Fibroblast of skin of abdomen (primary cell): ENCODE results near the gene RPN2.
A peak's percentile ranks its signal among the peaks of the same experiment; 100 is the strongest.

ENCODE experiments used
- DNase-seq: peaks from one replicate; pipeline ENCODE4 v3.0.0-alpha.2; 2013

Gene RPN2

GRCh38 chr20:37270576-37271420, 91.7 kb downstream of the RPN2 start:
- no peak for DNase-seq

- no peak for DNase-seq
Observed at GRCh38 chr20:37271421-37271768, 92.3 kb downstream of the RPN2 start.

DNA sequence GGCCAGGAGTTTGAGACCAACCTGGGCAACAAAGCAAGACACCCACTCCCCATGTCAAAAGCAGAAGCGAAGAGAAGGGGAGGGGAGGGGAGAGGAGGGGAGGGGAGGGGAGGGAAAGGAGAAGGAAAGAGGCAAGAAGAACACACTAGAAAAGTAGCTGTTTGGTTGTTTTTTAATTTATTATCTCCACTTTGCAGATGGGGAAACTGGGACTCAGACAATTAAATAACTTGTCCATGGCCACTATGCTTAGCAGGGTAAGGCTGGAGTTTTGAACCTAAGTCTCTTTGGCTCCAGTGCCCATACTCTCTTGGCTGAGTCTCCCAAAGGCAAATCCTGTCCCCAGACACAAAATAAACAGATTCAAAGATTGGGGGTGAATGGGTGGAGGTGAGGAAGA, 94.9 kb downstream of the RPN2 start:
- DNase-seq, result no peak

- no peak for DNase-seq
Observed at GRCh38 chr20:37274851-37275524, 95.9 kb downstream of the RPN2 start.

- DNase-seq, result peak; percentile 75
Observed at GRCh38 chr20:37276494-37277252, 97.5 kb downstream of the RPN2 start.

GRCh38 chr20:37277253-37277593, 98.1 kb downstream of the RPN2 start:
- DNase-seq, result no peak

GRCh38 chr20:37278966-37279590, 99.9 kb downstream of the RPN2 start:
- peak; percentile 47 for DNase-seq

- no peak for DNase-seq
Observed at GRCh38 chr20:37279820-37280219, 100.7 kb downstream of the RPN2 start.

- DNase-seq, result no peak
Observed at GRCh38 chr20:37280403-37280802, 101.3 kb downstream of the RPN2 start.

GRCh38 chr20:37282556-37282955, 103.4 kb downstream of the RPN2 start:
- DNase-seq, result peak; percentile 79

- no peak for DNase-seq
Observed at GRCh38 chr20:37283530-37284195, 104.5 kb downstream of the RPN2 start.

GRCh38 chr20:37284691-37285161, 105.6 kb downstream of the RPN2 start:
- DNase-seq, result no peak

DNA sequence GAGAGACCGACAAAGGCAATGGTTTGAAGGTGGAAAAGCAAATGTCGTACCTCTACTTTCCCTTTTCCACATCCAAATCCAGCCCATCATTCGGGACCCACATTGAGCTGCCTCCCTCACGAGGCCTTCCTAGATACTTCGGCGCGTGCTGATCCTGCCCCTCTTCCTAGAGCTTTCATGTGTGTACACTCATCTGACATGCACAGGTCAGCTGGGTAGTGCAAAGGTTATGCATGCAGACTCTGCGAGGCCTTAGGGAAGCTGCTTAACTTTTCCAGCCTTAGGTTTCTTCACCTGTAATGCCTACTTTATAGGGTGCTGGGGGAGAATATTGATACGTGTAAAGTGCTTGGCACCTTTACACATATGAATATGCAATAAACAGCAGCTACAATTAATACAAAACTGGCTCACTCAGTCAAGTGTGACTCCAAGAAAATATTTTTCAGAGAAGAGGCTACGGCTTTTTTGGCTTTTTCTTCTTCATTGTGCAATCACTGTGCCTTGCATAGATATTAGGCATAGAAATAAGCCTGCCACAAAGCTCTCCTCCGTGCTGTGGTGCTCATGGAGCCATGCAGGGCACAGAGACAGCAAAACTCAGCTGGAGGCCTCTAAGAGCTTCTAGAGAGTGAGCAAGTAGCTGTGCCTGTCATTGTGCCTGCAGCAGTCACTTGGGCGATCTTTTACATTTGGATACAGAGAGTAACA, 106.7 kb downstream of the RPN2 start:
- DNase-seq, result no peak

DNA sequence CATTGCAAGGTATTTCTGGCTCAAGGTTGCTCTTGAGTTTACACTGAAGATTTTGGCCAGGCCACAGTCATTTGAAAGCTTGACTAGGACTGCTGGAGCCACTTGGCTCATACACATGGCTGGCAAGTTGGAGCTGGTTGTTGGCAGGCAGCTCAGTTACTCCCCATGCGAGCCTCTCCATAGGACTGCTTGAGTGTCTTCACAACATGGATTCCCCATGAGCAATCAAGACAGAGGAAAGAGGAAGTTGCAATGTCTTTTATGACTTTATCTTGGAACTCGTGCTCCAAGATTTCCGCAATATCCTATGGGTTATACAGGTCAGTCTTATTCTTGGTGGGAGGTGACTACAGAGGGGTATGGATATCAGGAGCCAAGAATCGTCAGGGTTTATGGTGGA, 109.0 kb downstream of the RPN2 start:
- no peak for DNase-seq

DNA sequence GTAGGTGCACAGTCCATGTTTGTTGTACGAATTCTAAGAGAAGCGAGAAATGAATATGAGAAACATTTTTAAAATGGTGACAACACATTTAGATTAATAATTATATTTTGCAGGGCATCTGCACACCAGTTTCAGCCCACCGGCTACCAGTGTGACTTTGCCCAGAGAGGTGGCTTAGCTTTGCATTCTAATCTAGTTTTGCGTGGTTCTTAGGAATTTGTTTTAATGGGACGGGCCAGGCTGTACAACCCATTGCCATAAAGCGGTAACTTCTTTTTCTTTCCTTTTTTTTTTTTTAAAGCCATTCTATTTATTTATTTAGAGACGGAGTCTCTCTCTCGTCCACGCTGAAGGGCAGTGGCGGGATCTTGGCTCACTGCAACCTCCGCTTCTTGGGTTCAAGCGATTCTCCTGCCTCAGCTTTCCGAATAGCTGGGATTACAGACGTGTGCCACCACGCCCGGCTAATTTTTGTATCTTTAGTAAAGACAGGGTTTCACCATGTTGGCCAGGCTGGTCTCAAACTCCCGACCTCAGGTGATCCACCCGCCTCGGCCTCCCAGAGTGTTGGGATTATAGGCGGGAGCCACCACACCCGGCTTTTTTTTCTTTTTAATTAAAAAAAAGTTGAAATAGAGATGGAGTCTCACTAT, 111.2 kb downstream of the RPN2 start:
- DNase-seq, result no peak
